ENCODE results near the gene MGAT5.

The MGAT5 gene

DNA sequence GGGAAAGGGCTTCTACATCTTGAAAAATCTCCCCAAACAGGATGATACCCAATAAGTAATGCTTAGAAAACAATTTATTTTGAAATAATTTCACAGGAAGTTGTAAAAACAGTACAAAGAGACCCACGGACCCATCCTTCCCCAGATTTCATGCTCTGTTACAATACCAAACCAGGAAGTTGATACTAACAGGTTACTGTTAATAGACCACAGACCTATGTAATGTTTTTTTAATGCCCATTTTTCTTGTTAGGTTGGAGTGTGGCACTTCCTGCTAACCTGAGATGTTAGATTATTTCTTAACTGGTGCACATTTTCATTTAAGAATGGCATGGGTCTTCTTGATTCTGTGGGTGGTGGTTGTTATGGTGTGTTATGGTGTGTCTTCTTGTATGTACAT, 21.4 kb upstream of the MGAT5 start:
- DNase-seq = no peak

DNA sequence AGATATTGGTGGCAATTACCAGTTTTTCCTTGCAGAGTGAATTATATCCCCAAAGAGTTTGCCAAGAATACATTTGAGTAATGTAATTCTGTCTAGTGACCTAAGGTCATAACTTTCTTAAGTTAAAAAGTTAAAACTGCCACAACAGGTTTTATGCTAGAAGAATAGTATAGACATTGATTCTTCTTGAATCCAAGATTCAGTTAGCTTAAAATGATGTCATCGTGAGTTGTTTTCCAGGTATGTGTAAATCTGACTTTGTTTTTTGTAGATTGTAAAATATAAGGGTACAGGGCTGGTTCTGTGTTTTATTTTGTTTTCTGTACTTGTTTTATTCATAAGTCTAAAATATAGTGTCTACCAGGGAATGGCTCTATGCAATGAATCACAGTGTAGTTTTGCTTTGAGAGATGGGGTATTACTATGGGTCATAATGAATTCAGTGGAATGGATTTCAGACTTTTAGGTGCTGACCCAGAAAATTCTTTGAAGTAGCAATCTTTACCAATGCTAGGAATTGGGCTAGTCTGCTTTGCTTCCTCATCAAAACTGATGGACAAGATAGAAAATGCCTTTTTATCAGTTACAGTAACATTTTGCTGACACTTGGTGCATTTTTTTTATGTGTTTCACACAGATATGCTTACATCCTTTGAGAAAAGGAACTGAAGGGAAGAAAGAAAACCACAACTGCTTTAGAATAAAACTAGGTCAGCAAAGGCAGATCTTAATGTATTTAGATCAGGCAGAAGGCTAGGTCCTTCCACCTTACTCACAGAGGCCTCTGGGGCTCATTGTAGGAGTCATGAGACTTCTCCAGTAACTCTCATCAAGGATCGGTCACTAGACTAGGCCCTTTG, 20.8 kb upstream of the MGAT5 start:
- peak; percentile 45 for DNase-seq

DNA sequence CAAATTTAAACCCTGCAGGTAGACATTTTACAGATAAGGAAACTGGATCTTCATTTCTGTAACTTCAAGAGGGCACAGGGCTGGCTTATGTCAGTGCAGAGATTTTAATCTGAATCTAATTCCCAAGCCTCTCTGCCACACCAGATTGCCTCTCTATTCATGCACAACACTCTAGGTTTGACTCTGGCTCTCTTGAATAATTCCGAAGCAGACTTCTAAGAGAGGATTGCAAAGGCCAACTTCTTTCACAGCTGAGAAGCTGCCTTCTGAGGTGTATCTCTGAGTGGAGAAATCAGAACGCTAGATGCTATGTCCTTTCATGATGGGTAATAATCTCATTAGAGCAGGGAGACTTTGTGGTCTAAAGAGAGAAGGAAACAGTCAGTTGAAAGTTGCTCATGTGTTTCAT, 20.1 kb upstream of the MGAT5 start:
- no peak for DNase-seq

DNA sequence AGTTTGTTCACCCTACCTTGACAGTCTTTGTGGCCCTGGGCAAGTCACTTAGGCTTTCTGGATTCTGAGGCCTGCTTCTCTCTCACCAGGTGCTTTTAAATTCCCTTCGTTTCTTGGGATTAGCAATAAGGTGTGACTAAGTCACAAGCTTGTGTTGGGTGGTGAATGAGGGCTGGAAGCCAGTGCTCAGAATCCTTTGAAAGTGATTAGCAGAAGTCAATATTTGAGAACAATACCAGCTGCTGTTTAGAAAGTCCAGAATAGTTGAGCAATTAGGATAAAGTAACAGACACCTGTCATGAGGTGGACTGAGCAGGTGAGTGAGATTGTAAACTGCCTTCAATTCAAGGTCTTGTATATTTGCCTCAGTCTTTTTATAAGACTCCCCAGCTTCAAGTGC, 19.3 kb upstream of the MGAT5 start:
- DNase-seq = no peak

DNA sequence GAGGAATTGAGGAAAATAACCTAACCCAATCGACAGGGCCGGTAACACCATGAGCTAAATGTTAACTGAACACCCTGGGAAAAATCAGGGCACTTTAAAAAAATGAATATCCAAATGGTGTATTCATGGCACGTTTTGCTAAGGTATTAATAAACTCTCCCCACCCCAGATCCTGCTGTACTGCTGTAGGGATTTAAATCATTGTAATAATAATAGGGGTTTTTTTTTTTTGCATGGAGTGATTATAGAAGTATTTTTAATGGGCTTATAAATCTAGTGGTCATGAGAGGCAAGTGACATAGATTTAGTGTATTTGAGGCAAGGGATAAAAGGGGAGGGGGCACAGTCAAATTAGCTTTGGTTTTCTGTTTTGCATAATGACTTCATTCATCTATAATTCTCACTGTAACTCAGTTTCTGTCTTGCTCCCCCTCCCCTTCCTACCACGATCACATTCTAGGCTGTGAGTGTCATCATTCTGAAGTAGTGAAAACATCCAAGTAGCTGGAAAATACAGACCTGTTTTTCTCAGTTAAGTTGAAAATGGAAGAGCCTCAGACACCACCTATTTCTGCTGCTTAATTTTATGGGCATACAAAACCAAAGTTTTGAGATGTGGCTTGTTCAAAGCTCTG, 18.2 kb upstream of the MGAT5 start:
- DNase-seq = peak; percentile 57

DNA sequence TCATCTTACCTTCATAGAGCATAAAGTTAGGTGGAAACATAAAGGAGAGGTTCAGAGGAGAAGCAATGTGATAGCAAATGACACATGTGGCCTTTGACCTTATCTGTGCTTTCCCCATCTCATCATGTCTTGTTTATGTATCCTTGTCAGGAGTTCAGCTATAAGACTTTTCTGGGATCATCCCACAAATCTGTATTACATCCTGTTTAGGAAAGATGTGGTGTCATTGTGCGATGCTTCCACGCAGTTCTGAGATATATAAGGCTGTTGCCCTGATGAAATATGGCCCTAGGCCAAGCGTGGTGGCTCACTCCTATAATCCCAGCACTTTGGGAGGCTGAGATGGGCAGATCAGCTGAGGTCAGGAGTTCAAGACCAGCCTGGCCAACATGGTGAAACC, 15.5 kb upstream of the MGAT5 start:
- no peak for DNase-seq

DNA sequence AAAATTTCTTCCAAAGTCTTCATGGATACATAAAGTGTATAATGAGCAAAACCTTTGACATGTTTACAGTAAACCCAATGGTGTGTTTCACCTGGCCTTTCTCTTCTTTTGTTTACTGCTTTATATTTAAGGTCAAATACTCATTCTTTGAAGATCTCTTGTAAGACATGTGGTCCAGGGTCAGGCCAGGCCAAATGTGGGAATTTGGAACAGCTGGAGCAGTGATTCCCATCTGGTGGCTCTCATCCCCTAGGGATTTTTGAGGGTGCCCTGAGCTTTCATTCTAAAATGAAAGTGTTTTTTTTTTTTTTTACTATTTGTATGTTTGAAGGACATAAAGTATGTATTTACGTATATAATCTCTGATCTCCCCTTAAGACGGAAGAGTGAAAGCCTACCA, 13.8 kb upstream of the MGAT5 start:
- no peak for DNase-seq

DNA sequence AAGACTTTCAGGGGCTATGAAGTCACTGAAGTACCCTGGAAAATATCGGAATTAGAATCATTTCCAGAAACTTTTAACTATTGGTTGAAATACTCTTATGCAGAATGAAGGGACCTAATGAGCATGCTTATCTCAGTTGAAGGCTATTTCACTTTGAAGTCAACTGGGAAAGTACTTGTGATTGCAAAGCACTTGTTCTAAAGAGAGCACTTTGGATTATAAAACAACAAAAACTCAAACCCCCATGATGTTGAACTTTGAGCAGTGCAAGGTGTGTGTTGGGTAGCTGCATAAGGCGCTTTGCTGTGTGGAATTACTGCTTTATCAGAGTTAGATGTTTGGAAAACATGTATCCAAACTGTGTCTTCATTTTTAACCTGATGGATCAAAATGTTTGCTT, 12.0 kb upstream of the MGAT5 start:
- no peak for DNase-seq

DNA sequence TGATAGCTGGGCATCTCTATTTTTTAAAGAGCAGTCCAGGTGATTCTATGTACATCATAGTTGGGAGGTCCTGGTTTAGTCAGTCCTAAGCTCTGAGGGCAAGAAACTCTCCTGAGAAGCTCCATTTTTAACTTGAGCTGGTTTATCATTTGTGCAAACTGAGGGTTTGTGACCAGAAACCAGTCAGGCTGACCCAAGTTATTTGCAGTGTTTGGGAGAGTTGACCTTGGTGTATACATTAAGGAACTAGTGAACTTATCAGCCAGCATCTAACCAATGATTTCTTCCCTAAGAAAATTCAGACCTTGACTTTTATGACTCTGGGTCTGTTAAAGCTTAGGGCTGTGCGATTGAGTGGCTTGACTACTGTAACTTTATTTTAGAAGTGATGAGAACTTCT, 10.6 kb upstream of the MGAT5 start:
- DNase-seq = no peak

DNA sequence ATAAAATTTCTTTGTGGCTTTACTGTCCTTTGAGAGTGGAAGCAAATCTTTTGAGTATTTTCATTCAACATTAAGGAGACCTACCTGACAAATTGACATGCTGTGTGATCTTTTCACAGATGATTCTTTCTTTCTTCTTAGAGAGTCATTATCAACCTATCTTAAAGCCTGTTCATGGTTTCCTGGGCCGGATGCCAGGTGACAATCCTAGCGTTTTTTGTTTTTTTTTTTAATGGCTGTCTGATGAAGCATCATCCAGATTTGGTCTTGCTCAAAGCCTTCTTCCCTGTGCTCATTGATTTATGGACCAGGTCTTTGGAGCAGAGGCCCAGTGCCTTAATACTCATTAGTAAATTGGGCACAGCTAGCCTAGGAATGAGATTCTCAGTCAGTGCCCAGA, 9.8 kb upstream of the MGAT5 start:
- DNase-seq = peak; percentile 71

DNA sequence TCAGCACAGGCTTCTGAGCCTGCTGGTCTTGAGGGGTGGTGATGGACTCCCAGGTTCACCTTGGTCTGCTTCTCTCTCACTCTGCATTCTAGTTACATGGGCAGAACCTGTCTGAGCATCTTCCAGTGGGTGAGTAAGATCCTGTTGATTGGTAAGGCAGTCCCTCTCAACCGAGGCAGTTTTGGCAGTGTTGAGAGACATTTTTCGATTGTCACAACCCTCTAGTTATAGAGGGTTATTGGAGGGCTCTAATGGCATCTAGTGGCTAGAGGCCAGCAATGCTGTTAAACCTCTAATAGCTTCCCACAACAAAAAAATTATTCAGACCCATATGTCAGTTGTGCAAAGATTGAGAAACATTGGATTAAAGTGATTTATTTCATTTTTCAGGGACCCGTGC, 9.3 kb upstream of the MGAT5 start:
- DNase-seq = no peak

DNA sequence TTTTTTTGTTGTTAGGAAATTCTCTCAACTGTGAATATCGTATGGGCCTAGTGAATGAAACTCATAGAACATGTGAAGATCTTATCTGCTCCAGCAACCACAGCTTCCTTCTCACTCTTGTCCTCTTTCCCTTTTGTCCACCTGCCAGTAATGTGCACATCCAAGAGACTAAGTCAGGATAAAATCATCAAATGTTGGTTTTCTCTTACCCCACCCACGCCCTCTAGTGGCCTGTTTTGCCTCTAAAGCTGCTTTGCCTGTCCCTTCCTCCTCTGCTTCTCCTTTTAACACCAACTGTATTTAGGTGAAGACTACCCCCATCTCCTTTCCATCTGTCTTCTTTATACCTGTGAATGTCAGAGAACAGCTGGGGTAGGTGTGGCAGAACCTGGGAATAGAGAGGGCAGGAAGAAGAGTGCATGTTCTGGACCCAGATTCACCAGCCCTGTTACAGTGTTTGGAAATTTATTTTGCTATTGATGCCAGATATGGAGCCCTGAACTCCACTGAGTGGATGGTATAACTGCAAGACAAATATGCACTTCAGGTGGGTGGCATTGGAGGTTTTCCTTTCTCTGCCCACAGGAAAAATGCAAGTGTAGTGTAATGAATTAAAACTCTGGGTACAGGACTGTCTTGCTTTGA, 8.4 kb upstream of the MGAT5 start:
- peak; percentile 75 for DNase-seq

DNA sequence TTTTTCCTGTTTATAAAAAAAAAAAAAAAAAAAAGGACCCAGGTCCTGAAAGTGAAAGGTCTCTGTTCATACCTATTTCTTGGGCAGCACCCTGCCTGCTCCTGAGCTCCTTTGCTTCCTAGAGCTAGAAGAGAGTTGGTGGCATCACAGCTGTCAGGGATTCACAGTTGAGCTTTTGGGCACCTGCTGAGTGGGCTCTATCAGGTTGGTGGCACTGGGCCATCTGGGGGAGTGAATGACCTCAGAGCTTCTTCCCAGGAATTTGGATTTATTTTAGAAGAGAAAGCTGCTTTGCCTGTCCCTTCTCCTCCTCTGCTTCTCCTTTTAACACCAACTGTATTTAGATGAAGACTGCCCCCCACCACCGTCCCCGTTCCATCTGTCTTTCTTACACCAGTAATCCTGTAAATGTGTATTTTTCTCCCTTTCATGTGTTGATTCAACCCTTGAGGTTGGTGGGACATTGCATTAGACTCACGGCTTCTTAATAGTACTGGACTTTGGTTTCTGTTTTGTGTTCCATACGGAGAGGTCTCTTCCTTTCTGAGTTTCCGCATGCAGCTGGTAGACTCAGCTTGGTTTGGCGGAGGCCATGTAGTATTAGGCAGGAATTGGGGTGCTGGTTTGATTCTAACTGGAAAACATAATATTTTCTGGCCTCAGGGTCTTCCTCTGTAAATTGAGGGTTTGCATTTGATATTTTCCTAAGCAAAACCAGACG, 7.6 kb upstream of the MGAT5 start:
- DNase-seq = no peak

DNA sequence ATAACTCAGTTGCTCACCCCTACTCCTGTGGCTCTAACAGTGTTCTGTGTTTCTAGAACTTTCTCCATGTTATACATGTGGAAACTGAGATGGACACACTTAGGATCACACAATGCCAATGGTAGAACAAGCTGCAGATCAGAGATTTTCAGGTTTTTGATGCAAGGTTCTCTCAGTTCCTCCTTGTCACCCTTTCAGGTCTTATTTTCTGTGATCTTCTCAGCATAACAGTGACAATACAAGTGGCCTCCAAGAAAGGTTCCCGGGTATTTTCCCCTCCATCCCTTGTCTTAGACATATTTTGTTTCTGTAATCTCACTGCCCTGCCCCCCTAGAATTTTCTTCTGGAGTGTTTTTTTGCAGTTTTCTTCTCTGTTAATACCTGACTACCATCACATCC, 6.2 kb upstream of the MGAT5 start:
- DNase-seq = no peak

DNA sequence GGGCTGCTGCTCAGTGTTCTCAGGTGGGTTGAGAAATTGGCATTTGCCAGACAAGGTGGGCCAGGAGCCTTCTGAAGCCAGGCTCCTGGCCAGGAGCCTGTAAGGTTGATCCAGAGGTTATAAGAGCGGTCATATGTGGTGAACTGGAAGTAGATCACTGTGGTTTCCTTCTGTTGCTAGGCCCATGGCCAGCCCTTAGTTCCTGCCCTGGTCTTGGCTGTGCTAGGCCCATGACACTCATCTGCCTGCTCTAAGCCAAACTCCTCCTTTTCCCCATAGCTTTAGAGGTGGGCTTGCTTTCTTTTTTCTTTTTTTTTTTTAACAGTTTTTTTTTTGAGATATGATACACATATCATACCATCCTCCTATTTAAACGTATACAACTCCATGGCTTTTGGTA, 5.0 kb upstream of the MGAT5 start:
- DNase-seq = no peak

DNA sequence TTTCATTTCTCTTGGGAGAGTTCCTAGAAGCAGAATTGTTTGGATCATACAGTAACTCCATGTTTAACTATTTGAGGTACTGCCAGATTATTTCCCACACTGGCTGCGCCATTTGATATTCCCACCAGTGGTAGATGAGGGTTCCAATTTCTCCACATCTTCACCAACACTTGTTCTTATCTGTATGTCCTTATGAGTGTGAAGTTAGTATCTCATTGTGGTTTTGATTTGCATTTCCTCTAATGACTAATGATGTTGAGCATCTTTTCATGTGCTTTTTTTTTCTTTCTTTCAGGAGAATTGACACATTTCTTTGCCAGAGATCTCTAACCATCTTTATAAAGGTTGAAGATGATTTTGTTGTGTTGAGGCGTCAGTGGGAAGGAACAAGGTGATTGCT, 4.1 kb upstream of the MGAT5 start:
- no peak for DNase-seq

DNA sequence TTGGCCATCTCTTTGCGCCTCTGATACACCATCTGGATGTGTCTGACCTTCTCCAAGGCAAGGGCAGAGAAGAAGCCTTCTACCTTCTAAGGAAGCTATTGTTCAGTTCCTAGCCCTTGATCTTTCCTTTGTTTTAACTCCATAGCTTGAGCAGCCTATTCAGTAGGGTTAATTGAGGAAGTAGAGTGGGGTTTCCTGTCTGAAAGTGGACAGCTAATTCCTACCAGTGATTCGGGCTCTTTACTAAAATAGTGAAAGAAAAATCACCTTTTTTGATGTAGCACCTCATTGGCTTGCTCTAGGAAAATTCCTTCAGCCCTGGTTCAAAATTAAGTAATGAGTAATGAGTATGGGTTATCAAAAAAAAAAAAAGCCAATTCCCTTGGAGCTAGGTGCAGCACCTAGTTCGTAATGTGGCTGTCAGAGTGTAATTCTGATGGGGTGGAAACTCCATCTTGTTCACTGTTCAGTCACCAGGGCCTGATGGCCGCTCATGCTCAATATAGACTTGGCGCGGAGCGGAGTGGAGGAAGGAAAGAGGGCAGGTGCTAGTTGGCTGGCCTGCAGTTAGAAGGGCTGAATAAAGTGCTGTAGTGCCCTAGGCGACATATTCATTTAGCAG, 2.9 kb upstream of the MGAT5 start:
- no peak for DNase-seq

DNA sequence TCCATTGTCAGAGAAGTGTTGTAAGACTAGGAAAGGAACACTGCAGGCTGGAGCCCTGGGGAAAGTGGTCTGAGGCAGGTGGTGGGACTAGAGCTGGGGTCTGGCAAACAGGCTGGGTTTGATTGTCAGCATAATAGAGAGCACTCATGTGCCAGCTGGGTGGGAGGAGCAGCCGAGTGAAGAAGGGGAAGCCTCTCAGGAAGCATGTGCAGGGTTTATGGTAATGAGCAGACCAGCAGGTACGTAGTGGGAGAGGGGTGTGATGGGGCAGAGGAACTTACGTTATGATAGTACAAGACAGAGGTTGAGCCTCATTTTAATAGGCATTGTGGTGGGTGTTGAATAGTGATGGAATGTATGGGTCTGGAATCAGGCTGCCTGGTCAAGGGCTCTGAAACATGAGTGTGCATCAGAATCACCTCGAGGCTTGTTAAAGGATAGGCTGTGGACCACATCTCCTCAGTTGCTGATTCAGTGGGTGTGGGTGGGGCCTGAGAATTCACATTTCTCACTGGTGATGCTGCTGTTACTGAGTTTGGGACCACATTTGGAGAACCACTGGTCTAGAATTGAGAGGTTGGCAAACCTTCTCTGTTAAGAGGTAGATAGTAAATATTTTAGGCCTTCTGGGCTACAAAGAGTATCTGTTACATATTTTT, 1.7 kb upstream of the MGAT5 start:
- peak; percentile 36 for DNase-seq

DNA sequence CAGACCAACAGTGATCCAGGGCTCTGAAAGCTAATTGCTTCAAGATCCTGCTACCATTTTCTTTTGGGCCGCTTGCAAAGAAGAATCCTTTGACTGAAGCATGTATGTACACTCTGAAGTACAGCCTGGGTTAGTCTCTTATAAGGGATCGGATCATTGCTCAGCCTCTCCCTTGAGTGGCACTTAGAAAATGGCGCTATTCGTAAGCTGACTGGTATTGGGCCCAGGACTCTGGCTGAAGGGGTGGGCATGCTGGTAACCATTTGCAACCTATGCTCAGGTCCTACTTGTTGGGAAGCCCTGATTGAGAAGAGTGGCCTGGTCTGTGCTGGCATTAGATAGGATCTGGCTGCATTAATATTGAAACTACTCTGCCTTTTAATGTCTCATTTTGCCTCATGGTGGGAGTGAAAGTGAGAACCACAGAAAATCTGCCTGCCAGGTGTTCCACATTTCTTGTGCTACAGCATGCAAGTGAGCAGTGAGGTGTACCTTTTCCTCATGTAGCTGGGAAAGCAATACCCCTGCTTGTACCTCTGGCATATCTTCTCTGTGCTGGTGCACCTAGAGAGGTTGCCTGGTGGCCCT, 661 bp upstream of the MGAT5 start:
- no peak for DNase-seq

DNA sequence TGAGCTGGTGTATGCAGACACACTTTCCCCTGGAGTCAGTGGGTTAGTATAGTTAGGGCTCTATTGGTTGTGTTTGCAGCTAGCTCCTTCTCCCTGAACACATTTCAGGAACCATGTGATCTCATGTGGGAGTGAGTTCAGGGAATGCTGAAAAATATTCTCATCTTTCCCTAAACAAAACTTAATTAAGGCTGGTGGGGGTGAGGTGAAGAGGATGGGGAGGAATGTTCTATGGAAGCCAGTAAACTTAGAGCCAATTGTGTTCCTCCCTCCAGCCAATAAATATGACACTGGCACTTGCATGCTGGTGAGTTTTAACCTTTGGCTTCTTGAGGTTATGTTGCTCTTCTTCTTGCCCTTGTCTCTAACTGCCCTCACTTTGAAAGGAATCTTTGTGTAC, 952 bp downstream of the MGAT5 start:
- no peak for DNase-seq

DNA sequence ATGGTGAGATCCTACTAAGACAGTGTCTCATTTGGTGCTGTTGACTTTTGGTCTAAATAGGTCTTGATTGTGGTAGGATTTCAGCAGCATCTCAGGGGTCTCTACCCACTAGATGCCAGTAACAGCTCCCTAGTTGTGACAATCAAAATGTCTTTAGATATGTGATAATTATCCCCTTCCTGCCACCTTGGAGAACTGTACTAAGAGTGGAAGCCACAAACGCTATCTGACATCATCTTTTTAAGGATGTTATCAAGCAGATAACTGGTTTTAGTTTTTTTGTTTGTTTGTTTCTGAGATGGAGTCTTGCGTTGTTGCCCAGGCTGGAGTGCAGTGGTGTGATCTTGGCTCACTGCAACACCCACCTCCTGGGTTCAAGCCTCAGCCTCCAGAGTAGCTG, 3.1 kb downstream of the MGAT5 start:
- DNase-seq = no peak

DNA sequence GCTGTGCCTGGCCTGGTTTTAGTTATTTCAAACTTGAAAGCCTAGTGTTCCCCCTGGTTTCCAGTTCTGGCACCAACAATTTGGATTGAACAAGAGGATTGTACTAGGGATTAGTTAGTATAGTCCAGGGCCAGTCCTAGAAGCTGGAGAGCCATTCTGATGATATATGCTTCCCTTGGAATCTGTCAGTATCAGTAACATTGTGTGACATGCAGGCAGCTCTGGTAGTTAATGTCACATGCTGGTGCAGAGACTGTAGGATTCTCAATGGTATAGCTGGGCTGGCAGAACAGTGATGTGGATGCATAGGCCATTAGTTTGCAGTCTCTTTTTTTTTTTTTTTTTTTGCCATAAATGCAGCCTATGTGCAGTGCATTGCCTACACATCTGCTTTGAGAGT, 3.6 kb downstream of the MGAT5 start:
- DNase-seq = no peak

Data from fibroblast of upper back skin (primary cell).